GM18517 (cell line): ENCODE measurements around the gene RFX1.
"Not testable (repeated sequence)": the region's sequence is repeated elsewhere in the genome, so short reads cannot be mapped to it uniquely, and the experiment has no call there.

Experiments
- ATAC-seq: cut with Tn5 transposase; IDR thresholded peaks from one replicate; pipeline ENCODE4 v1.9.1; 2021; ENCODE audit warnings: mild to moderate bottlenecking, moderate library complexity; ENCODE audit not compliant: unreplicated experiment

RFX1 gene

DNA sequence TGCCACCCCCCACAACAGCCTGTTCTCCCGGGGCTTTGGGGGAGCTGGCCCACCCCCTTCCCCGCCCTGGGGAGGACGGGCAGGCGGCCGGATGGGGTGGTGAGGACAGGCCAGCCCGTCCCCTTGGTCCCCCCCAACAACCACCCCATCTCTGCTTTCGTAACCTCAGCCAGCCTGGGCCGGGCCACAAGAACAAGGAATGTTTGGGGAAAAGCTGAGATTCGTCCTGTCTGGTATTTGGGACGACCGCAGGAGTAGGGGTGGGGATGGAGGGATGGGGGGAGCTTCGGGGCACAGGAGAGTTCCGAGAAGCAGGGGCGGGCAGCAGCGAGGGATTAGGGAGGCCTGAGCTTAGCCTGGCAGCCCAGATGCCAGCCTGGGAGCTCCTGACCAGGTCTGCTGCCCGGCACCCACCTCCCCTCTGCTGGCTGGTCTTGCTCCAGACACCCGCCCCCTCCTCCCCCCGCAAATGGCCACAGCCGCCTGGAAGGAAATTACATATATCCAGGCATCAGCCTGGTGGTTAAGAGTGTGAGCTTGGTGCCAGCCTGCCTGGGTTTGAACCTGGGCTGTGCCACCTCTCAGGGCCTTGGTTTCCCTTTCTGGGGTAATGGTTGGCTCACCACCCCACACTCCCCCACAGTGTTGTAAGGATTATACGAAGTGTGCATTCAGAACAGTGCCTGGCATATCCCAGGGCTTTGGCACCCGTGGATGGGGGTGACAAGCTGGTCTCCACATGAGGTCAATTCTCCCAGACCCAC lies 67.6 kb downstream of the RFX1 start, which contains the start of gene PODNL1:
Gene PODNL1 (minus strand): TSS at position 117 of the 764 bp plus-strand sequence. CDS start 236 bp downstream, outside the sequence.
- no peak for ATAC-seq

DNA sequence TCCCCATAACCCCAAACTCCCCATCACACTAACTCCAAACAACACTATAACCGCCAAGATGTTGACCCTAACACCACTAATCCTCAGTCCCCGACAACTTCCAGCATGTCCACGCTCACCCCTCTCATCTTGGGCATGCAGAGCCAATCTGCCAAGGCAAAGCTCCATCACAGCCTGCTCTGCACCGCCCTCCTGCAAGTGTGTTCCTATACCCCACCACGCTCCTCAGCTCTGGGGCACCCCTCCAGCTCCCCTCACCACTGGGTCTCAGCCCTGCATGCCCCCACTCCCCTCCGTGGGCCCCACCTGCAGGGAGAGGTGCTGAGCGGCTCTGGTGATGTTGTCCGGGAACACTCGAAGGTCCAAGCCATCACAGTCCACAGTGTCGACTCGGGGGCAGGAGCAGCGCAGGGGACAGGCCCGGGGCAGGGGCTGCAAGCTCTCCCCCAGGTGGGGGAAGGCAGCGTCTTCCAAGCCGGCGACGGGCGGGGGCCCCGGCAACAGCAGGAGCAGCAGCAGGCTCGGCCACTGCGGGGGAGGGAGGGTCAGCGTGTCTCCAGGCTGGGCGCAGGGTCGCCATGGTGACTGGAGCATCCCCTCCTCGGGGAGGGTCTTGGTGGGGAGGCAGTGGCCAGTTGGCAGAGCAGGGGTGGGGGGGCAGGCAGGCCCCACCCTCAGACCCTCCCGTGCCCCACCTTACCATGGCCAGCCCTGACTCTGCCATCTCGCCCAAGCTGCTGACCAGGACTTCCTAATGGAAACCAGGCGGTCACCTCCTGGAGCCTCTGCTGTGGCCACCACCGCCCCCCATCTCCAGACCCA lies 68.4 kb downstream of the RFX1 start:
- ATAC-seq = no peak

DNA sequence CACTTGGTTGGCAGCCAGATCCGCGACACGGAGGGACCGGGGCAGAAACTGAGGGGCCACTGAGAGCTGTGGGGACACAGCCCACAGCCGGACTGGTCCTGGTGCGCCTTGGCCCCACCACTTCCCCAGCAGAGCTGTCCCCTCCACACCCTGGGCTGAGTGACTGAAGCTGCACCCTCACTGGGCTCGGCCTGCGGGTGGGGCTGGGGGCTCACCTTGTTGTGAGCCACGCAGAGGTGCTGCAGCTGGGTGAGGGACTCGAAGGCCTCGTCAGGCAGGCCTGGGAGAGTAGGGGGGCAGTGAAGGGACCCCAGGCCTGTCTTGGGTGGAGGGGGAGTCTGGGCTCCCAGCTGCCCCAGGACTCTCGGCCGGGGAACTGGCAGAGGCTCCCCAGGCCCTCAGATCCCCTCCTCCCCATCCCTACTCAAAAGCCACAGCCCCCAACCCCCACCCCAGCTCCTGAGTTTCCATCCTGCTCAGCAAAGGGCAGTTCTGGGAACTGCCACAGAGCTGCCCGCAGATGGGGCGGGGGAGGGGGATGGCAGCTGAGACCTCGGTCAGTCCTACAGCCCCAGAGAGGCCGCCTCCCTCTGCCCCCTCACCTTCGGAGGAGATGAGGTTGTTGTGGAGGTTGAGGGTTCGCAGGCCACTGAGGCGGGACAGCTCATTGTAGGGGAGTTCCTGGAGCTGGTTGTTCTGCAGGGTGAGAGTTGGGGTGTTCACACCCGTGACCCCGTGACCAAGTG lies 70.2 kb downstream of the RFX1 start:
- ATAC-seq = no peak

DNA sequence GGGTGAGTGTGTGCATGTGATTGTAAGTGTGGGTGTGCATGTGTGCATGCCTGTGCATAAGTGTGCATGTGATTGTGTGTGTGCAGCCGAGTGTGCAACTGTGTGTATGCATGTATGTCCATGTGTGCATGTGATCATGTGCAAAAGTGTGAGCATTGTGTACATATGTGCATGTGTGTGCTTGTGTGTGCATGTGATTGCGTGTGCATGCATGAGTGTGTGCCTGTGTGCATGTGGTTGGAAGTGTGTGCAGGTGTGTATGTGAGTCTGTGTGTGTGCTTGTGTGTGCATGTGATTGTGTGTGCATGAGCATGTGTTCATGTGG lies 71.4 kb downstream of the RFX1 start:
- no peak for ATAC-seq

DNA sequence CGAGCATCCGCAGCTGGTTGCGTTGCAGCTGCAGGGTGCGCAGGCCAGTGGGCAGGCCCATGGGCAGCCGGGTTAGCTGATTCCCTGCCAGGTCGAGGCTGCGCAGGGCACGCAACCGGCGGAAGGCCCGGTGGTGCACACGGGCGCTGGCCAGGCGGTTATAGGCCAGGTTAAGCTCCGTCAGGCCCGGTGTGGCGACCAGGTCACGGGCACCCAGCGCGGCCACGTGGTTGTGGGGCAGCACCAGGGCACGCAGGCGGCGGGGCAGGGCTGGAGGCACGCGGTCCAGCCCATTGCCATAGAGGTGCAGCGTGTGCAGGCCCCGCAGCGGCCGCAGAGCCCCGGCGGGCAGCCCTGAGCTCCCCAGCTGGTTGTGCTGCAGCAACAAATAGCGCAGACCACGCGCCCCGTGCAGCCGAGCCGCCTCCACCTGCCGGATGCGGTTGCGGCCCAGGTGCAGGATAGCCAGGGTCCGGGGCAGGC lies 73.2 kb downstream of the RFX1 start:
- no peak for ATAC-seq

DNA sequence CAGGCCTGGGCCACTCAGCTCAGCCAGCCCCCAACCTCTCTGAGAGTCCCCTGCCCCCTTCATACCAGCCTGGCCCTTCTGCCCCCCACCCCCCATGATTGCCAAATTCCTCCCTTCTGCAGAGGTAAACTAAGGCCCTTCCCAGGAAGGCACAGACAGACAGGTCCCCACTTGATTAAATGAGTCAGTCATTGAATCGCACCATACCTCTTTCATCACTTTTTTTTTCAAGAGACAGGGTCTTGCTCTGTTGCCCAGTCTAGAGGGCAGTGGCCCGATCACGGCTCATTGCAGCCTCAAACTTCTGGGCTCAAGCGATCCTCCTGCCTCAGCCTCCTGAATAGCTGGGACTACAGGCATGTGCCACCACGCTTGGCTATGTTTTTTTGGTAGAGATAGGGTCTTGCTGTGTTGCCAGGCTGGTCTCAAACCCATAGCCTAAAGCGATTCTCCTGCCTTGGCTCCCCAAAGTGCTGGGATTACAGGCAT lies 73.9 kb downstream of the RFX1 start:
- ATAC-seq = no peak

DNA sequence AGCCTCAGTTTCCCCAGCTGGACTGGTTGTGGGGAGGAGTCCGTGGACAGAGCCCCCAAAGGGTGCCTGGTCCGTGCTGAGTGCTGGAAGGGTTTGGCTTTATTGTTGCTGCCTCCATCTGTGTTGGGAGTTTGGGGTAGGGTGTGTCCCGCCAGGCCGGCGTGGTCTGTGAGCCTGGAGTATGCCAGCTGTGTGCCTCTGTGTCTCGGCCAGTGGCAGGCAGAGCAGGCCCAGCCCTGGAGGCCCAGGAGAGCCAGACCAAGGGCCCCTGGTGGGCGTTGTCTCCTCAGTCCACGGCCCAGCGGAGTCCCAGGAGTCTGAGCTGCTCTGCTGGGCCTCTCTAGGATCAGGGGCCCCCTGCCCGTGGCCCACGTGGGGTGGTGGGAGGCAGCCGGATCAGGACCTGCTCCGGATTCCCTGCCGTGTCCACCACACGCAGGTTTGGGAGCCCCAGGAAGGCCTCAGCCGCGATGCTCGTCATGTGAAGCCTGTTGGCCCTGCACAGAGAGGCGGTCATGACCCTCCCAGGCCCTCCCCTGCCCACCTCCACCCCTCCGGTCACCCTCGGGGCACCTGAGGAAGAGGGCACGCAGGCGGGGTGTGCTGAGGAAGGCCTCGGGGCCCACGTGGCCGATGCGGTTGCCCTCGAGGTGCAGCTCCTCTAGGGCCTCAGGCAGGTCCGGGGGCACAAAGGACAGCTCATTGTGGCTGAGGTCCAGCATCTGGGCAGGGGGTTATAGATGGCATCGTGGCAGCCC lies 74.5 kb downstream of the RFX1 start:
- ATAC-seq = no peak

DNA sequence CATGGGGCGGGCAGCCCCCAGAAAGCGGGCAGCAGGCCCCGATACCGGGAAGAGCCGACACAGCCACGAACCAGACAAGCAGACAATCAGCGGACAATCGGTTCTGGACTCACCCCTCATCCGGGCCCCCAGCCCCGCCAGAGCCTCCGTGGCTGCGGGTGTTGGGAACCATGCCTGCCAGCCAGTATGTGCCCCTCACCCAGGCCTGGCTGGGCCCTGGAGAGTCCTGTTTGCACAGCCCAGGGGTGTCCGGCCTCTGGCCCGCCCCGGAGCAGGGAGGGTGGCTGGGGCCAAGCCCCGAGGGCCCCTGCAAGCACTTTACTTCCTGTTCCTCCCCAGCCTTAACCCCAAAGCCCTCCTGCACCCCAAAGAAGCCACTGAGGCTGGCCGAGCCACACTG lies 75.7 kb downstream of the RFX1 start:
- no peak for ATAC-seq

DNA sequence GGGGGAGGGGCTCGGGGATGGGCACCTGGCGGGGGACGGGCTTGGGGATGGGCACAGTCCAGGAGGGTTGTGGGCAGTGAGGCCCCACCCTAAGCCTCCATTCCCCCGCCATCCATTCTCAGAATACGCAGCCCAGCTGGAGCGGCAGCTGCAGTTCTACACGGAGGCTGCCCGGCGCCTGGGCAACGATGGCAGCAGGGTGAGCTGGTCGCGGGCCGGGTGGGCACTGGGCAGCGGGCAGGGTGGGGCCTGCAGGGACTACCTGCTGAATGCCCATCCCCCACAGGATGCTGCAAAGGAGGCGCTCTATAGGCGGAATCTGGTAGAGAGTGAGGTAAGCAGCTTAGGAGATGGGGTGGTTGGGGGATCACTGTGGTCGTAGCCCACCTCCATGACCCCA lies 76.2 kb downstream of the RFX1 start:
- no peak for ATAC-seq

DNA sequence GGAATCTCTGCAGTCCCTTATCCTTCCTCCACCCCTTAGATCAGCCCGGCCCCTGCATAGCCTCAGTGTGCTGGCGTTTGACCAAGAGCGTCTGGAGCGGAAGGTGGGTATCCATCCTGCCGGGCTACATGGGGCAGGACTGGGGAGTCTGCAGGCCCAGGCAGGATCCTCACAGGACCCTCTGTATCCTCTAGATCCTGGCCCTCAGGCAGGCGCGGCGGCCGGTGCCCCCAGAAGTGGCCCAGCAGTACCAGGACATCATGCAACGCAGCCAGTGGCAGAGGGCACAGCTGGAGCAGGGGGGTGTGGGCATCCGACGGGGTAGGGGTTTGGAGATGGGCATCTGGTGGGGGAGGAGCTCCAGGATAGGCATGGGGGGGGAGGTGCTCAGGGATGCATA lies 76.8 kb downstream of the RFX1 start:
- no peak for ATAC-seq

DNA sequence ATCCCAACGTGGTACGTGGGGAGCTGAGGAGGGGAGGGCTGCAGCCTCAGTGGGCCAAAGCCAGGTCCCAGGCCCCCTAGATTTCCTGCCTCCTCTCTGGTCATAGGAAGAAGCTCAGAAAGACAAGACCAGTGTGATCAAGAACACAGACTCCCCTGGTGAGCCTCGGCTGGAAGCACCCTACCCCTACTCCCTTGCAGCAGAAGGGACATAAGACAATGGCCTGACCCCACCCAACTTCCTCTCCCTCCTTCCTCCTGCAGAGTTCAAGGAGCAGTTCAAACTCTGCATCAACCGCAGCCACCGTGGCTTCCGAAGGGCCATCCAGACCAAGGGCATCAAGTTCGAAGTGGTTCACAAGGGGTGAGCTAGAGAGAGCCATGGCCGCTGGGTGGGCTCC lies 79.4 kb downstream of the RFX1 start:
- no peak for ATAC-seq

DNA sequence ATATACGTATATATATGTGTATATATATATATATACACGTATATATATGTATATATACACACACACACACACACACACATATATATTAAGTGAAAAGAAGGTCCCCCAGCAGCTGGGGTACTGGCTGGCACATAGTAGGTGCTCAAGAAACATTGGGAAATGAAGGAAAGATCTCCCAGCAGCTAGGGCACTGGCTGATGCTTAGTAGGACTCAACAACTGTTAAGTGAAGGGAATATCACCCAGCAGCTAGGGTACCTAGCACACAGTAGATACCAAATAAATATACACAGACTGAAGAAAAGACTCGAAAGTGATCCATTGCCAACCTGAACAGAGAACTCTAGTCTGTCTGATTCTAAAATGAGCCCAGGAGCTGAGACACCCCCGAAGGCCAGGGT lies 80.1 kb downstream of the RFX1 start:
- ATAC-seq = no peak

DNA sequence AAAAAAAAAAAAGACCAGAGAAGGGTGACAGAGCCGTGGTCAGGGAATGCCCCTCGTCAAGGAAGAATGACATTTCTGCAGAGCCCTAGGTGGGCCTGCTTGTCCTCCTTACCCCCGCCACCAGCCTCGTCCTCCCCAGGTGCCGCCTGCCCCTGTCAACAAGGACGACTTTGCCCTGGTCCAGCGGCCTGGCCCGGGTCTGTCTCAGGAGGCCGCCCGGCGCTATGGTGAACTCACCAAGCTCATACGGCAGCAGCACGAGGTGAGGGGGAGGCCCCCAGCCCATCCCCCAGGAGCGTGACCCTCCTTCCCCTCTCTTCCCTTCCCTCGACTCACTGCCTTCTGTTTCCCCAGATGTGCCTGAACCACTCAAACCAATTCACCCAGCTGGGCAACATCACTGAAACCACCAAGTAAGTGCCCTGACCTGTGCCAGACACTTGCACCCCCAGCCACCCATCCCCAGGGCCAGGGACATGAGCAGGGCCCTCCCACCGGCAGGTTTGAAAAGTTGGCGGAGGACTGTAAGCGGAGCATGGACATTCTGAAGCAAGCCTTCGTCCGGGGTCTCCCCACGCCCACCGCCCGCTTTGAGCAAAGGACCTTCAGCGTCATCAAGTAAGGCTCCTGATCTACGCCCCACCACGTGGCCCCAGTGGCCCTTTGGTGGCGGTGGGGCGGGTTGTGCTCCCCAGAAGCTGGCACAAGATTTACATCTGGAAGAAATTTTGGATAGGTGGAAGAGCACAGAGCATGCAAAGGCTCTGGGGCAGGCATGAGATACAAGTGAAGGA lies 82.7 kb downstream of the RFX1 start:
- no peak for ATAC-seq

DNA sequence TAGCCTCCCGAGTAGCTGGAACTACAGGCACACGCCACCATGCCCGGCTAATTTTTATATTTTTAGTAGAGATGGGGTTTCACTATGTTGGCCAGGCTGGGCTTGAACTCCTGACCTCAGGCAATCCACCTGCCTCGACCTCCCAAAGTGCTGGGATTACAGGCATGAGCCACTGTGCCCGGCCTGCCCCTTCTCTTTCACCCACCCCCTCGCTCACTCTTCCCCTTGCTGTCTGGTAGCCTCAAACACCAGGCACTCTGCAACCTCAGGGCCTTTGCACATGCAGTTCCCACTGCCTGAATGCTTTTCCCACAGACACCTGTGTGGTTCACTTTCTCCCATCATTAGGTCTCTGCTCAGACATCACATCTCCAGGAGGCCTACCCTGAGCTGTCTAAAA lies 84.0 kb downstream of the RFX1 start:
- not testable (repeated sequence) for ATAC-seq

DNA sequence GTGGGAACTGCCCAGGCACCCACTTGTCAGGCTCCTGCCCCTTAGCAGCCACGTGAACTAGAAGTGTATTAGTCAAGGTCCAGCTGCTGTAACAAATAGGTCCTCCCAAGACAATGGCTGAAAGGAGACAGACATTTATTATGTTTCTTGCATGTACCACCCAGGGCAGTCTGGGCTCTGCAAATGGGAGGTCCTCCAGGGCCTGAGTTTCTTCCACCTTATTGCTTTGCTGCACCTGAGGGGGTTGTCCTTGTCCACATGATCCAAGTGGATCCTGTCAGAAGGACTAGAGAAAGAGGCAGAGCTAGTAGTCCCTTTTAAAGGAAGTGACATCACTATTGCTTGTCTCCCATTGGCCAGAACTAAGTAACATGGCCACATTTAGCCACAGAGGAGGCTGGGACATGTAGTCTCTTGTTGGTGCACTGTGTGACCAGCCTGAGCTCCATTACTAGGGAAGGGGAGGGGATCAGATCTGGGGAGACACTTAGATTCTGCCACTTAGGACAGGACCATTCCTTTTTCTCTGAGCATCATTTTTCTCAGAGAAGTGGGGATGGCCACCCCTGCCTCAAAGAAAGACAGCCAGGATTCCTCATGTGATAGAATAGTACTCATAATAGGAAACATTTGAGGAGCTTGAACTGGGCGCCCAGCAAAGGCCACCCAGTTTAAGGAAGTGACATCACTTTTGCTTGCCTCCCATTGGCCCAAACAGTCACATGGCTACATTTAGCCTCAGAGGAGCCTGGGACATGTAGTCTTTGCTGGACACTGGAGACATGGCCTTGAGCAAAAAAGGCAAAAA lies 85.0 kb downstream of the RFX1 start:
- no peak for ATAC-seq

DNA sequence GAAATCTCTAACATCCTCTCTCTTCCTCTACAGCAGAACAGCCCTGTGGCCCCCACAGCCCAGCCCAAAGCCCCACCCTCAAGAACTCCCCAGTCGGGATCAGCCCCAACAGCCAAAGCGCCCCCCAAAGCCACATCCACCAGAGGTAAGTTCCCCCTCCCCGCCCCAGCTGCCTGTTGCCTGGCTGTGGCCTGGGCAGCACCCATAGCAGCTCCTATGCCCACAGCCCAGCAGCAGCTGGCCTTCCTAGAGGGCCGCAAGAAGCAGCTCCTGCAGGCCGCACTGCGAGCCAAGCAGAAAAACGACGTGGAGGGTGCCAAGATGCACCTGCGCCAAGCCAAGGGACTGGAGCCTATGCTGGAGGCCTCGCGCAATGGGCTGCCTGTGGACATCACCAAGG lies 85.6 kb downstream of the RFX1 start:
- no peak for ATAC-seq

DNA sequence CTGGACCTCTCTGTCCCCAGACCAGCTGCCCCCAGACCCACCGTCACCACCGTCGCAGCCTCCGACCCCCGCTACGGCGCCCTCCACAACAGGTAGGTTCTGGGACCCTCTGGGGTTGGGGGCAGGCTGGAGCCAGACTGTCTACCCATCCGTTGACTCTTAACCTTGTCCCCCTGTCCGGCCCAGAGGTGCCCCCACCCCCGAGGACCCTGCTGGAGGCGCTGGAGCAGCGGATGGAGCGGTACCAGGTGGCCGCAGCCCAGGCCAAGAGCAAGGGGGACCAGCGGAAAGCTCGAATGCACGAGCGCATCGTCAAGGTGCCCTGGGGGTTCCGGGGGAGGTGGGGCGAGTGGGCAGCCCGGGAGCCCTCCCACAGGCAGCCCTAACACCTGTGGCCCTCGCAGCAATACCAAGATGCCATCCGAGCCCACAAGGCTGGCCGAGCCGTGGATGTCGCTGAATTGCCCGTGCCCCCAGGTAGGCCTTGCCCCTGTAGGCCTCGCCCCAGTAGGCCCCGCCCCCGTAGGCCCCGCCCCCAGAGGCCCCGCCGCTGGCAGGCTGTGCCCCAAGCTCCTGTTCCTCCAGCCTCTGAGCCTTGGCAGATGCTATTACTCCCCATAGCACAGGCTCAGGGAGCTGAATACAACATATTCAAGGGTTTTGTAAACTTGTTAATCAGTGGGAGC lies 87.3 kb downstream of the RFX1 start:
- ATAC-seq = no peak

DNA sequence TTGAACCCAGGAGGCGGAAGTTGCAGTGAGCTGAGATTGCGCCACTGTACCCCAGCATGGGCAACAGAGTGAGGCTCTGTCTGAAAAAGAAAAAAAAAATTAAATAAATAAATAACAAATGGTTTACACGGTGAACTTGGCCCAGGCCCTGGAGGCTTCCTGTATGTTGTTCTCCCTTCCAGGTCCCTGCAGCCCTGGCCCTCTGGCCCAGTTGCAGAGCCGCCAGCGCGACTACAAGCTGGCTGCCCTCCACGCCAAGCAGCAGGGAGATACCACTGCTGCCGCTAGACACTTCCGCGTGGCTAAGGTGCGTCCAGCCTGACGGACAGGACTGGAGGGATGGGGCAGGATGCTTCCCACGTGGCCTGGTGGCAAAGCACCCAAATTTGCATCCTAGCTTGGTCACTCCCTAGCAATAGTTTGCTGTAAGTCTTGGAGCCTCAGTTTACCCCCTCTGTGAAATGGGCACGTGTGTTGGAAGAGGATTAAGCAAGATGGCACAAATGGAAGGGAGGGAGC lies 88.2 kb downstream of the RFX1 start:
- ATAC-seq = no peak
